GM18870 (cell line): ENCODE results near the gene FRMD4A.

Source experiments
- ATAC-seq: cut with Tn5 transposase; IDR thresholded peaks from one replicate; pipeline ENCODE4 v1.9.1; 2021; ENCODE audit warnings: moderate library complexity; ENCODE audit not compliant: unreplicated experiment

The FRMD4A gene

DNA sequence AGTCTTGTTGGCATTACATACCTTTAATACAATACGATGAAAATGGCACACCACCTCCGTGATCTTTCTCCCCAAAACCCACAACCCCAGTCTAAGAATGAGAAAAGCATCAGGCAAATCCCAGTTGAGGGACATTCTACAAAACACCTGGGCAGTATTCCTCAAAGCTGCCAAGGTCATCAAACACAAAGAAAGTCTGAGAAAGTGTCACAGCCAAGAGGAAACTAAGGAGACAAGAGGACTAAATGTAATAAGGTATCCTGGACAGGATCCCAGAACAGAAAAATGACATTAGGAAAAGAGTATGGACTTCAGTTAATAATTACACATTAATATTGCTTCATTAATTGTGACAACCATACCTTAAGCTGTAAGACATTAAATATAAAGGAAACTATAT, 14.5 kb upstream of the FRMD4A start:
- no peak for ATAC-seq

DNA sequence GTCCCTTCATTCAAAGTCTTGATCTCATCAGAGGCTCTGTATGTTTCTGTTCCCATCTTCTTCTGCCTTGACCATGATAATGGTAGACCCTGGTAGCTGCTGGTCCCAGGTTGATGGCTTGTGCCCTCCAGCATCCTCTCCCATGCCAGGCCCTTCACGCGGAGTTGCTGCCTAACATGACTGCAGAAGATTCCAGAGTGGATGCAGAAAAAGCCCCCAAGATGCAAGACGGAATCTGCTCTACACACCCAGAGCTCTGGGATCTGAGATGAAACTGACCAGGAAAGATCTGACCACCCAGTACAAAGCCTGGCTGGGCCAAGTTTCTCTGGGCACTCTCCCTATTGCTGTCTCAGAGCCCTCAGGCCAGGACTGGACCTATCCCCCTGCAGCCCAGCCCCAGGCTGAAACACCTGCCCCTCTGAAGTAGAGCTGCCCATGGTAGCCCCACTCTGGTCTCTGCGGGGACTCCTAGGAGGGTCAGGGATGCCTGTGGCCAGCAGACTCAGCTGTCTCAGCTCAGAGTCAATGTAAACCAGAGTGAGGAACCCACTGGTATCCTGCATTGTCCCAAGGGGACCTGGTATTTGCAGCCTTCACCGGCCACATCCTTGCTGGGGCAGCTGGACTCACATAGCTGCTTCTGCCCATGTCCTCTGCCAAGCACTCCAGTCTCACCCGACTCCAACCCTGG, 9.5 kb upstream of the FRMD4A start:
- ATAC-seq = no peak

DNA sequence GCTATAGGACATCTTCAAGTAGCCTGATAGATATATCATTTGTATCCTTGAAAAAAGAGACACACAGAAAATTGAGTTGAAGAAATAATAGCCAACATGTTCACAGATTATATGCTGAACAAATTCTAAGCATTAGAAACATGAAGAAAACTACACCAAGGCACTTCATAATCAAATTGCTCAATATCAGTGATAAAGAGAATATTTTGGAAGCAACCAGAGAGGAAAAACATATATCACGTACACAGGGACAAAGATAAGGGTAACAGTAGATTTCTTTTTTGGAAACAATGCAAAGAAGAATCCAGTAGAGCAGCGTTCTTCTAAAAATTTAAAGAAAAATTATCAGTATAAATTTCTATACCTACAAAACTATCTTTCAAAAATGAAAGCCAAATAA, 6.0 kb upstream of the FRMD4A start:
- ATAC-seq = no peak

DNA sequence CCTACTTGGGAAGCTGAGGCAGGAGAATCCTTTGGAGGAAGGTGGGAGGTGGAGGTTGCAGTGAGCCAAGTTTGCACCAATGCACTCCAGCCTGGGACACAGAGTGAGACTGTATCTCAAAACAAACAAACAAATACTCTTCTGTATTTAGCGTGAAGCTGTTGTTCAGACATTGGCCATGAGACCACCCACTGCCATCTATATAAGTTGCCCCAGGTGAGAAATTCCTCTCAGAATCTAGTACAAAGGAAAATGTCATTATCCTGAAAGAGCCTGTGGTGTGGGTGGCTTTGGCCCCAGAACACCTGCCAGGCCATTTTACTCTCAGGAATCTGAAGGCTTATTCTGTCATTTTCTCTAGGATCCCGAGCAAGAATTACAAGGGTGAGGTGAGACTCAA, 4.0 kb upstream of the FRMD4A start:
- ATAC-seq = no peak

DNA sequence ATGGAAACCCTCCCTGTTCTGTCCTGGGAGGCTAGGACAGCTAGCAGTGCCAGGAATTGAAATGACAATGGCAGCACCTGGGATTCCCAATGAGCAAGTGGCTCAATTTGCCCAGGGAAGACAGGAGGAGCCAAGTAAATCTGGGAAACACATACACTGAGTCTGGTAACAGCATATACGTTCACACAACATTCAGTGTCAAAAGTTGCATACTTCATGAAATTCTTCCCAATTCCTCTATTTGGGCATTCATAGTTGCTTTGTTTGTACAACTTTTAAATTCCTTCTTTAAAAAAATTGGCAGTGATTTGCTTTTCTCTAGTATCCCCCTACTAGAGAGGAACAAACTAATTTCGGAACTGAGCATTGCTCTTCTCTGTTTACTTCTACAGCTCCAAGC, 2.9 kb upstream of the FRMD4A start:
- no peak for ATAC-seq

DNA sequence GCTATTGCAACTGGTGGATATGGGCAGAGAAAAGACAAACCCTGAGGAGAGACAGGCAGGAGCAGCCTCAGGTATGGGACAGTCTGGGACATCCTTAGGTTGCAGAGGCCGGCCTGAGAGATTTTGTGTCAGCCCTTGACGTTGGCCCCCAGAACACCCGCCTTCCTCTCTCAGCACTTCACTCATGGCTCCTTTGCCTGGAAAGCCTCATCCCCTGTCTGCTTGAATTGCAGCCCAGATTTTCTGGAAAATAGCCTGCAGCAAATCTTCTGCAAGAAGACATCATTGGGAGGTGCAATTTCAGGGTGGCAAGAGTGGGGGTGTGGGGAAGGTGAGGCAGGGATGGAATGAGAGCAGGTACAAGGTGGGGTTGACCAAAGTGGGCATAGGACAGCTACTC, 2.2 kb upstream of the FRMD4A start:
- ATAC-seq = no peak

DNA sequence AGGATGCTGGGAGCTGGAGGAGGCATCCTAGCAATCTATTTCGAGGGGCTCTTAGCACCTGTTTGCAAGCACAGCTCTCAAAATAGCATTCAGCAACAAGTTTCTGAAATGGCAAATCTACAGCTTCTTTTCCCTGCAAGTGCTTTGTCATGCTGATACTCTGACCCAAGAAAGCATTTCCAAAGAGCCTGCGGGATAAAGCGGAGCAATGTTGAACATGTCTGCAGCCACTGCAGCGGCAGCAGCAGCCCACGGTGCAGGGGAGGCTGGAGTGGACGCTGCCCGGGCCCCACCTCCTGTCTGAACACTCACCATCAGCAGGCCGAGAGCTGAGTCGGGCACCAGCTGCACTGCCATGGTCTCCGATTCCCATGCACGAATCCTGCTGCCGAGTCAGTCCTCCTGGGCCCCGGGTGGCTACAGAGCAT, 964 bp downstream of the FRMD4A start:
- ATAC-seq = no peak

DNA sequence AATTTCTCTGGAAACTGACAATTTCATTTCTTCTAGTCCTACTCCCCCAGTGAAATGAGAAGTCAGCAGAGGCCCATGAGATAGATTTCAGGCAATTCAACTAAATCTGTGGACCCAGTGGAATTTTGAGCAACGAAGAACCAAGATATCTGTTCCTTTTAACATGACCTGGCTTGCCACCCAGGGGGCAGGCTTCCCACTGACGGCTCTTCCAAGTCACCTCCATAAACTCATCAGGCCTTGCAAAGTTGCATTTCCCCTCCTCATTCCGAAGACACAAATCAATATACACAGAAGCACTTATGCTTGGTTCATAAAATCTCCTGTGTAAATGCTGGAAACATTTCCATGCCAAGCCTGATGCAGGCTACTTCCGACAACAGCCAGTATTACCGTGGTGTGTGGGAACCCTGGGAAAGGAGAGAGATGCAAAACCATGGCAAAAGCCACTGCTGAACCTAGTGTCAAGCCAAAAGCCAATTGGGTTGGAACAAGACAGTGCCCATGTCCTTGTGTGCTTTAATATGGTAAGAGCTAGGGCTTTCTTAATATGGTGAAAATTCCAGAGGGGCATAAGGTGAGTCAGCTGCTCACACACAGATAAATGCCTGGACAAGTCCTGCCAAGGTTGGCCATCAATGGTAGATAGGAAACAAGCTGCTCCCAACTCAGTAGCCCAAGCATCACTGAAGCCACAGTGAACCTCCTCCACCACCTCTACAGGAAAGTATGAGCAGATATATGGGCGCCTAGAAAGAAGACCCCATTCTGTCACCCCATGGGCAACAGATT, 1.6 kb downstream of the FRMD4A start:
- ATAC-seq = no peak

DNA sequence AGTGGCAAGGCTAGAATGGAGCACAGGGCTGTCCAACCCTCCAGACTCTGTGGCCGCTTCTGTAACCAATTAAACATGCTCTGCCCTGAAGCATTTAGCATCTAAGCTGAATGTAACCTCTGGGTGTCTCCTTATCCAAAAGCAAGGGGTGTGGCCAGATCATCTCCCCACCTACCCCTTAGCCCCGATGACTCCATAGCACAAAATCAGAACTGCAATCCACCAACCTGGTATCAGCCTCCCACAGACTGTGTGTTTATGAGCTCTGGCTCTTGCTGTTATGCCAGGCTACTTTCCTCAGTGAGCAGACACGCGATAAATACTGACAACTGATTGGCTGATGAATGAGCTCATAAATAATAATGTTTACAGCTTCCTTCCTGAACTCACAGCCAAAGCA, 3.2 kb downstream of the FRMD4A start:
- ATAC-seq = no peak

DNA sequence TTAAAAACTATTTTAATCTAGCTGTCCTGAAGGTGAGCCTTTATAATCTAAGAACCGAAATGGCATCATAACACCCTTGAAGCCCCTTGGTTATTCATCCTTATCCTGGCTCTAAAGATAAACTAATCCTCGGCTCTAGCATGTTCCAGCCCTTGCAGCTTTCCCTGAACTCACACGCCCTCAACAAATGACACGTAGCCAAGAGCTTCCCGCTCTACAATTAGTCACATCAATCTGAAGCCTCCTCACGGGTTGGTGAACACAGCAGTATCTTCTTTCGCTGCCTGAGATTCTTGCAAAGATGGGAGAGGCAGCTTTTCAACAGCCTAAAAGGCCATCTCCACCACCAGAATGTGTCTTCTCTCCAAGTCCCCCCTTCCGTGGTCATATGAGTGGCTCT, 4.1 kb downstream of the FRMD4A start:
- no peak for ATAC-seq

DNA sequence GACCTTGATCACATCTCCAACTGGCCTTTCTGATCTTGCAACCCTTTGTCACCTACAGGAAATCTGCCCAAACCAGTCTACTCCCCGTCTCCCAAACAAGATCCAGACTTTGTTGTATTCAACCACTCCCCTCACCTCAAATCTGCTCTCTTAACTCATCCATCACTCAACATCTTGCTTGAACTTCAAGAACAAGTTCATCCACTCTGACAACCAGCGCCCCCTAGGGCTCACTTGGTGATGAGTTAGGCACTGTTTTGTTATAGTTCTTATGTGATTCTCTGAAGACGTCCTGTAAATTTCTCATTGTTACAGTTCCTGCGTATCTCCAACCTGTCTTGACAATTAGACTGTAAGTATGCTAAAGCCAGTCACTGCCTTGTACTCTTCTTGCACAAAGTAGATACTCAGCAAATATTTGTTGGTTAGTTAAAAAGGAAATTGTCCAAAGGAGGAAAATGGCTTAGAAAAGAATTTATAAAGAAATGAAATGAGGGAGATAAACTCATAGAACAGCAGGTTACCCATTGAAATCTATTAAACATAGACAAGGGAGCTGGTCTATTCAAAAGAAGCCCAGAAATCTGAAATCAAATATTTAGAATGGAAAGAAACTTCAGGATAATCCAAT, 5.3 kb downstream of the FRMD4A start:
- ATAC-seq = no peak

DNA sequence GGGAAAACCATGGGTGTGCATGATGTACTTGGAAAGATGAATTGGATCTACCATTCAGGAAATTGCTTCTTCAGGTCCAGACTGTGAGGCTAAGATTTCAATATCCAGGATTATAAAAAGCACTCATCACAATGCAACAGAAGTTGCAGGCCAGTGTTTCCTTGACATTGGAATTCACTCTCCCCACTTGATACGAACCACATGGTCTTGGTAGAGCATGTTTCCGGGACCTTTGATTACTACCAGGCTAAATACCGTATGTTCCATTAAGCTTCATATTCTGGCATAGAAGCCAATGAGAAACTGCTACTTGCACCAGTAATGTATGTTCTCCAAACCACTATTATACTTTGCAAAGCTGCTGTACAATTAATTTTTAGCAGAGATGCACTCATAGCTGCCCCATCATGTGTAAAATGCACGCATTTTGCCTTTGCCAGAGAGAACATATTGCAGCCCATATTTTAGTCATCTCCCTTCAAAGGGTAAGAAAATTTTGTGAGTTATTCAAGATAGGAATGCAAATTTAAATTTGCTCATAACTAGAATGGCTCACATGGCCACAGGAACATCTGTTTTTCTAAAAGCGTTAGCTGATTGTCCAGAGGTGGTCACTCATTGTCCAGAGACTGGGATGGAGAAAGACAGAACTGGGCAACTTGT, 8.1 kb downstream of the FRMD4A start:
- no peak for ATAC-seq

DNA sequence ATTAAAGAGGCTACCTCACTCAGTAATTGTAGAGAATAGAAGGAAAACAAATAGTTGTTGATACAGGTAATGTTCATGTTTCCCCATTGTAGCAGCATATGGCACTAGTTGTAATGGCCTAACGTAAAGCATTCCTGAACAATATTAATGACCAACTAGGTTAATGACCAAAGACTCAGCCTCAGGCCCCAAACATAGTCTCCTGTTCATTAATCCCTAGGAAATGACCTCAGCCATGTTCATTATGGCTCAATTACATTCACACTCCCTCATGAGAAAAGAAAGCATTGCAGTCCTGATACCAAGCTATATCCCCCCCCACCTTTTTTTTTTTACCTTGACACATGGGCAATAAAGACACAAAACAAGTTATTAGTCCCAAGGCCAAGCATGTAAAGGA, 12.7 kb downstream of the FRMD4A start:
- no peak for ATAC-seq

DNA sequence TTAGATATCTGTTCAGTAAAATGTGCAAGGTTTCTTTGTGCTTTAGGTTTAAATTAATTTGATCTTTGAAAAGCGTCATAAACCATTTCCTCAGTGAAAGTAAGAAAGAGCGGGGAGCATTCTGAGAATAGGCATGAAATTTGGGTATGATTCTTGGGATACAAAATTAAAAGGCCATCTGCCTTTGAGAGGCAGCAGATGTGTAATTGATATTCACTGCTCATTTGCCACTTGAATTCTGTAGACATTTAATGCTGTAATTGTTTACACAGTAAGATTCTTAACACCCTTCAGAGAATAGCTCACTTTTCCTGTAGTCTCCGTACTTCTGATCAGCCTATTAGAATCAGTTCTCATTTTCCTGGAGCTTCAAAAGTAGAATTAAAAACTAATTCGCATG, 18.7 kb downstream of the FRMD4A start:
- ATAC-seq = no peak

DNA sequence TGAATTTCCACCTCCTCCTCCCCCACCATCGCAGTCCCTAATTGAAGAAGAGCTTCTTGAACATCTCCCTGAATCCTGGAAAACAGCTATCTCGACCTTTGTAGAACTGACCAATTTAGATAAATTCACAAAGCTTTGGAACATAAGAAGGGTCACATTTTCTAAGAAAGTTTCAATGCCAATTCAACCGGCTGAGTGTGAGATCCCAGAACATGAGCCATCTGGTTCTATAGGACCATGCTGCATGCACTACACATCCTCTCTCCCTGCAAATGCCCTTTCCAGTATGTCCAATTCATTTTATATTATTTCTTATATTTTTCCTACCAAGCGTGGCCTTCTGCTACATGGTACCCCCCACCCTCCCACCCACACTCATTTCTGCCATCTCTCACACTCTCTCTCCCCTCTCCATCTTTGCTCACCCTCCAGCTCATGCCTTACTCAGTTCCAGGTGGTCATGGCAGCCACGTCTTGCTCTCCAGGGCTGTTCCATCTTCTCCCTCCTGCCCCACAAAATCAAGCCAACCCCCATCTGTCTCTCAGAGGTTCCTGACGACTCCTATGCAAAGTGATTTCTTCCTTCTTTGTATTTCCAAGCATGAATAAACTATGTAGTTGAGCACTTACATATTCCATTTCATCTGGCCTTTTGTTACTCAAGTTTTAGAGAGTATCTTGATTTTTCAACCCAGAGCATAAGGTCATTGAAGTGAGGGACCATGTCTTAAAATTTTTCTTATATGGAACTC, 19.3 kb downstream of the FRMD4A start:
- no peak for ATAC-seq

DNA sequence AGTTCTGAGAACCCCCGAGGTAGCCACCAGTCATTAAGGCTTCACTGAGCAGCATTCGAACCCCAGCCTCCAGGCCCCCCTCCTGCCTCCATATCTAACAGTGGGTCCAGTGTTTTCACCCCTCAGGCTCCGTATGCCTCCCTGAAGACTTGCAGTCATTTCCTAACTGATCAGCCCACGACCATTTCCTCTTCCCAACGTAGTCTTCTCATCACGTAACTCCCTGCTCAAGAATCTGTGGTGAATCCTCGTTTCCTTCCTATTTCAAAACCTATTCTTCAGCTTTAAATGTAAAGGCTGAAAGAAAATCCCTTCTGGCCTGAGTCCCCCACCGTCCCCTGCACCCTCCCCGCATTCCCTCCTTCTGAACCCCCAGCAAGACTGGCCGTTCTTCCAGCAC, 21.1 kb downstream of the FRMD4A start:
- no peak for ATAC-seq

DNA sequence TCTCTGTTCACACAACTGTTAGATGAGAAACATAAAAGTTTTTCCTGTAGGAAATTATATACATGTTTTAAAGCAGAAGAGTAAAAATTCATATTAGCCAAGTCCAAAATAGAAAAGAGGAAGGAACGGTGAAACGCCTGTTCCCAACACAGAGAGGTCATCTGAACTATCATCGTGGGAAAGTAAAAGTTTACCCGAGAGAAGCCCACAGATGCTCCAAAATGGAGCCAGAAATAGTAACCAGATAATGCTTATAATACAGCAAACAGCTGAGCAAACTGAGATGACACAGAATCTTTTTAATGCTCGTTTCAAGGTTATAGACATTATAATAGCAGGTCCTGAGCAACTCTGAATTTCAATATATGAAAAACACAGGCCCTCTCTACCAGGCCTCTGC, 24.5 kb downstream of the FRMD4A start:
- ATAC-seq = no peak

DNA sequence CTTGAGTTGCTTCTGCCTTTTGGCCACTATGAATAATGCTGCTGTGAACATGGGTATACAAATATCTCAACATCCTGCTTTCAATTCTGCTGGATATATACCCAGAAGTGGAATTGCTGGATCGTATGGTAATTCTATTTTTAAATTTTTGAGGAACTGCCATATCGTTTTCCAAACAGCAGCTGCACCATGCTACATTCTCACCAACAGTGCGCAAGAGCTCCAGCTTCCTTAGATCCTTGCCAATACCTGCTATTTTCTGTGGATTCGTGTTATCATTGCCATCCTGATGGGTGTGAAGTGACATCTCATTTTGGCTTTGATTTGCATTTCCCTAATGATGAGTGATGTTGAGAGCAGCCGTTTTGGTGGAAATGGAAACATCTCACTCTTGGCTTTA, 26.7 kb downstream of the FRMD4A start:
- ATAC-seq = no peak

DNA sequence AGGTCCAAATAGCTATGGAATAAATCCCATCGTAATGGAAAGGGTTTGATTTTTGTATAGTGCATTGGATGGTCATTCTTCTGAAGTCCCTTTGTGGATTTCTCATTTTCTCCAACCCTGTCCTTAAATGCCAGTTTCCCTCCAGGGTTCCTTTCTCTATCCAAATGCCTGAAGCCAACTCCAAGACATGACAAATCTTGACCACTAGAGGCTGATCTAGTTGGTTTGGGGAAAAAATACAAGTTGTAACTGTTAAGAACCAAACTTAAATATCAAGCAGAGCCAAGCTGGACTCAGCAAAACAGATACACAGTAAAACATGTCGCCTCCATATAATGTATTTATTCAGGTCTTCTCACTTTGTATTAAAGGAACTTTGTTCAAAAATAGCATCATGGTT, 28.7 kb downstream of the FRMD4A start:
- no peak for ATAC-seq

DNA sequence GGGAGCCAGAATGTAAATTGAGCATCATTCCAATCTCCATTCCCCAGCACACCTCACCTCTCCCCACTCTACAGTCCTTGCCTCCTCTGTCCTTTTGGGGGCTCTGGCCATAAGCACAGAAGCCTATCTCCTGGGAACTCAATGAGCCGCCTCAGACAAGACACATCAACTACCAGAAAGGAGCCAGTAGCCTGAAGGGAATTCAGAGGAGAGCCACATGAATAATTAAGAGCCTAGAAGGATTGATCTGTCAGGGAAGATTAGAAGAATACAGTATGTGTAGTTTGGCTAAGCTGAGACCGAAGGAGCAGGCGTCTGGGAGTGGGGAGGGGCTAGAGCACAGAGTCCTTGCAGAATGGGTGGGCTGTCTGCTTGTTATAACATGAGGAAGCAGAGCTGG, 31.2 kb downstream of the FRMD4A start:
- no peak for ATAC-seq
